Panc1 (cell line): ENCODE data around the gene SRXN1. TPM values are rescaled to one million over a fixed set of nuclear protein-coding genes. Genes with fewer than 3 reads are reported as not detected.

Experiments
- ATAC-seq: fragments of 200-7000 bp; cut with Tn5 transposase; 2 replicates; pipeline ENCODE4 v1.9.1; 2020; ENCODE audit warnings: mild to moderate bottlenecking, moderate library complexity
- BruUV-seq: library from RNA; stranded (reverse); fragments of 400-500 nt; replicated peaks from 2 replicates; lab custom pipeline; 2021; lab: Mats Ljungman, UMichigan
- CTCF ChIA-PET: fragments of 300-600 bp; sonication (Branson Sonifier 250); formaldehyde crosslinking; loops from one replicate; lab custom pipeline; 2022; ENCODE audit warnings: antibody characterized with exemption; lab: Charles Lee
- POLR2A ChIA-PET: fragments of 300-600 bp; sonication (Branson Sonifier 250); formaldehyde crosslinking; loops from one replicate; lab custom pipeline; 2022; ENCODE audit warnings: antibody characterized with exemption; lab: Charles Lee
- DNase-seq: peaks from one replicate; pipeline ENCODE4 v3.0.0-alpha.2; 2010; ENCODE audit warnings: low read depth, low spot score
- H3K27ac ChIP-seq: 2 replicates; pipeline ENCODE4 v1.5.1; 2011; ENCODE audit warnings: mild to moderate bottlenecking, low read length, inconsistent platforms
- H3K27me3 ChIP-seq: fragments of 200-500 bp; sonication (Bioruptor generic); 2 replicates; pipeline ENCODE4 v1.6.0; 2014; ENCODE audit warnings: low read length, inconsistent platforms; ENCODE audit not compliant: control insufficient read depth, insufficient read depth
- H3K36me3 ChIP-seq: fragments of 200-500 bp; sonication (Bioruptor generic); 2 replicates; pipeline ENCODE4 v1.5.1; 2014; ENCODE audit warnings: inconsistent platforms, mild to moderate bottlenecking, low read length, moderate library complexity; ENCODE audit not compliant: control insufficient read depth, insufficient read depth
- H3K4me1 ChIP-seq: 2 replicates; pipeline ENCODE4 v1.5.1; 2011; ENCODE audit warnings: inconsistent platforms, mild to moderate bottlenecking, low read length, moderate library complexity; ENCODE audit not compliant: control insufficient read depth, insufficient read depth
- H3K4me3 ChIP-seq, 2 experiments: 2 replicates each; pipeline ENCODE4 v1.5.1; 2011 to 2012; ENCODE audit warnings: low read depth in 2 of 2, low read length in 2 of 2, mild to moderate bottlenecking in 2 of 2, inconsistent platforms in 1 of 2, moderate library complexity in 1 of 2
- H3K9me3 ChIP-seq: fragments of 200-500 bp; sonication (Bioruptor generic); 2 replicates; pipeline ENCODE4 v1.5.1; 2014; ENCODE audit warnings: low read depth, mild to moderate bottlenecking, inconsistent platforms, low read length, moderate library complexity; ENCODE audit not compliant: control insufficient read depth, insufficient read depth
- POLR2AphosphoS5 ChIP-seq: IDR thresholded peaks from 2 replicates; pipeline ENCODE4 v1.6.1; 2012; ENCODE audit warnings: mild to moderate bottlenecking, low read depth, low read length, moderate library complexity
- SIN3A ChIP-seq: IDR thresholded peaks from 2 replicates; pipeline ENCODE4 v1.6.1; 2012; ENCODE audit warnings: low read depth, mild to moderate bottlenecking, low read length, moderate library complexity, borderline replicate concordance; ENCODE audit not compliant: insufficient read depth
- TCF7L2 ChIP-seq: IDR thresholded peaks from 2 replicates; pipeline ENCODE4 v1.6.1; 2011; ENCODE audit warnings: mild to moderate bottlenecking, low read depth, low read length, inconsistent platforms
- in situ Hi-C: cut with HindIII; loops from 2 replicates; pipeline ENCODE4 v1.10.0; 2016; ENCODE audit warnings: low sequenced_read_pairs, low pct_unique_long_range_greater_than_20kb
- intact Hi-C: fragments of 100-400 bp; cut with micrococcal nuclease; formaldehyde crosslinking; loops from one replicate; pipeline ENCODE4 v1.10.0; 2022; ENCODE audit not compliant: unreplicated experiment
- total RNA-seq: library from RNA; stranded (reverse); gene quantifications from one replicate; pipeline ENCODE4 v1.2.1, GENCODE V29; 2021; ENCODE audit not compliant: unreplicated experiment
- TF ChIP-seq, protein P1 (sequence below): fragments of 450-650 bp; IDR thresholded peaks from 2 replicates; pipeline ENCODE4 v1.5.1; 2017; ENCODE audit warnings: mild to moderate bottlenecking
- TF ChIP-seq, protein P2 (sequence below), 2 experiments: IDR thresholded peaks; 2 replicates each; pipeline ENCODE4 v1.6.1; 2011 to 2012; ENCODE audit warnings: low read depth in 2 of 2, control low read depth in 1 of 2, low read length in 1 of 2, mild to moderate bottlenecking in 1 of 2, moderate library complexity in 1 of 2; ENCODE audit not compliant: insufficient read depth in 1 of 2

SRXN1 gene
- total RNA-seq, 1 experiment from 2014 or later, result 34.5 TPM

DNA sequence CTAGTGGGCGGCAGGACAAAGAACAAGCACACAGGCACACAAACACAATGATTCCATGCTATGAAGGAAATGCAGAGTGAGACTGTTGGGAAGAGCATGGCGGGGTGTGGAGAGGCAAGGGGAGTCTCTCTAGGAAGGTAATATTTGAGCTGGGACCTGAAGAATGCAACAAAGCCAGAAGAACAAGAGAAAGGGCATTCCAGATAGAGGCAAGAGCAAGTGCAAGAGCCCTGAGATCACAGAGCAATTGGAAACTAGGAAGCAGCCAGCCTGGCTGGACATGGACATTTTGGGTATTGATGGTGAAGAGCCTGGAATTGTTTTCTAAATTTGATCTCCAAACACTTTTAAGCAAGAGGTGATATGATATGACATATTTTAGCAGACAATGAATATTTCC, 15.4 kb downstream of the SRXN1 start:
- Histone ChIP-seq H3K4me3 (no peak overlapping the region), H3K4me1 (no peaks in the 10 kb centered on the region), H3K27me3 (no peaks in the 10 kb centered on the region), H3K27ac (no peak overlapping the region), H3K36me3 (no peaks in the 10 kb centered on the region), H3K9me3 (no peaks in the 10 kb centered on the region)
- ATAC-seq, result no peak
- in situ Hi-C loops (no loop called here), intact Hi-C loops (no loop called here)
- TF ChIP-seq POLR2AphosphoS5 (no peak), TCF7L2 (no peak), SIN3A (no peak)
- TF ChIP-seq, protein P1, sequence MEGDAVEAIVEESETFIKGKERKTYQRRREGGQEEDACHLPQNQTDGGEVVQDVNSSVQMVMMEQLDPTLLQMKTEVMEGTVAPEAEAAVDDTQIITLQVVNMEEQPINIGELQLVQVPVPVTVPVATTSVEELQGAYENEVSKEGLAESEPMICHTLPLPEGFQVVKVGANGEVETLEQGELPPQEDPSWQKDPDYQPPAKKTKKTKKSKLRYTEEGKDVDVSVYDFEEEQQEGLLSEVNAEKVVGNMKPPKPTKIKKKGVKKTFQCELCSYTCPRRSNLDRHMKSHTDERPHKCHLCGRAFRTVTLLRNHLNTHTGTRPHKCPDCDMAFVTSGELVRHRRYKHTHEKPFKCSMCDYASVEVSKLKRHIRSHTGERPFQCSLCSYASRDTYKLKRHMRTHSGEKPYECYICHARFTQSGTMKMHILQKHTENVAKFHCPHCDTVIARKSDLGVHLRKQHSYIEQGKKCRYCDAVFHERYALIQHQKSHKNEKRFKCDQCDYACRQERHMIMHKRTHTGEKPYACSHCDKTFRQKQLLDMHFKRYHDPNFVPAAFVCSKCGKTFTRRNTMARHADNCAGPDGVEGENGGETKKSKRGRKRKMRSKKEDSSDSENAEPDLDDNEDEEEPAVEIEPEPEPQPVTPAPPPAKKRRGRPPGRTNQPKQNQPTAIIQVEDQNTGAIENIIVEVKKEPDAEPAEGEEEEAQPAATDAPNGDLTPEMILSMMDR, result no peak
- TF ChIP-seq, protein P2, sequence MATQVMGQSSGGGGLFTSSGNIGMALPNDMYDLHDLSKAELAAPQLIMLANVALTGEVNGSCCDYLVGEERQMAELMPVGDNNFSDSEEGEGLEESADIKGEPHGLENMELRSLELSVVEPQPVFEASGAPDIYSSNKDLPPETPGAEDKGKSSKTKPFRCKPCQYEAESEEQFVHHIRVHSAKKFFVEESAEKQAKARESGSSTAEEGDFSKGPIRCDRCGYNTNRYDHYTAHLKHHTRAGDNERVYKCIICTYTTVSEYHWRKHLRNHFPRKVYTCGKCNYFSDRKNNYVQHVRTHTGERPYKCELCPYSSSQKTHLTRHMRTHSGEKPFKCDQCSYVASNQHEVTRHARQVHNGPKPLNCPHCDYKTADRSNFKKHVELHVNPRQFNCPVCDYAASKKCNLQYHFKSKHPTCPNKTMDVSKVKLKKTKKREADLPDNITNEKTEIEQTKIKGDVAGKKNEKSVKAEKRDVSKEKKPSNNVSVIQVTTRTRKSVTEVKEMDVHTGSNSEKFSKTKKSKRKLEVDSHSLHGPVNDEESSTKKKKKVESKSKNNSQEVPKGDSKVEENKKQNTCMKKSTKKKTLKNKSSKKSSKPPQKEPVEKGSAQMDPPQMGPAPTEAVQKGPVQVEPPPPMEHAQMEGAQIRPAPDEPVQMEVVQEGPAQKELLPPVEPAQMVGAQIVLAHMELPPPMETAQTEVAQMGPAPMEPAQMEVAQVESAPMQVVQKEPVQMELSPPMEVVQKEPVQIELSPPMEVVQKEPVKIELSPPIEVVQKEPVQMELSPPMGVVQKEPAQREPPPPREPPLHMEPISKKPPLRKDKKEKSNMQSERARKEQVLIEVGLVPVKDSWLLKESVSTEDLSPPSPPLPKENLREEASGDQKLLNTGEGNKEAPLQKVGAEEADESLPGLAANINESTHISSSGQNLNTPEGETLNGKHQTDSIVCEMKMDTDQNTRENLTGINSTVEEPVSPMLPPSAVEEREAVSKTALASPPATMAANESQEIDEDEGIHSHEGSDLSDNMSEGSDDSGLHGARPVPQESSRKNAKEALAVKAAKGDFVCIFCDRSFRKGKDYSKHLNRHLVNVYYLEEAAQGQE (IDR thresholded peaks at IDR 0.05; ENCODE audit: insufficient read depth in 1 of 2, low read depth in 2 of 2, low read length in 1 of 2), result no peak
- no TSS peak for BruUV-seq
- POLR2A ChIA-PET, result no interaction called here
- CTCF ChIA-PET, result no interaction called here
- DNase-seq, result no peak

DNA sequence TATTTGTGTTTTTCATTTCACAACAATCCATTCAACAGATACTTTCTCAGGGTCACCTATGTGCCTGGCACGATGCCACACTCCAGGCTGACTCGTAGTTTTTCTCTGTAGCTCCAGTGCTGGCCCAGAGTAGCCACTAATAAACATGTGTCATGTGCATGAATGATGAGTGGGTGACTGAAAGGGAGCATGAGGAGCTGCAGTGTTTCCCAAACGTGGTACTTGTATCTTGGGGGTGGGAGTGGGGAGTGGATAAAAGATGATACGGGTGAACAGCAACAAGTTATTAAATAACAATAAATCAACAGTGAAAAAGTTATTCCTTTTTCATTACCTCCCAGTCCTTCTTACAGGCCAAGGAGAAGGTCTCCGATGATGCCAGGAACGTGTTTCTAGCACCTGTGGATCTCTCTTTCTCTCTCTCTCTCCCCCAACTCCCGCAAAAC, 17.1 kb downstream of the SRXN1 start:
- DNase-seq (no peak), ATAC-seq (no peak)
- Histone ChIP-seq H3K4me1 (no peaks in the 10 kb centered on the region), H3K27ac (no peak overlapping the region), H3K9me3 (no peaks in the 10 kb centered on the region), H3K4me3 (no peak overlapping the region), H3K27me3 (peaks cover 4% of the 10 kb centered on the region; the same call in 1 of the 2 replicates), H3K36me3 (no peaks in the 10 kb centered on the region)
- in situ Hi-C loops, result no loop called here
- intact Hi-C loops, result no loop called here
- ChIA-PET CTCF (interaction anchor here (1.5 kb wide), 1 partner anchor 9 kb away, joined by 4 read pairs; no protein-coding TSS in a partner anchor), POLR2A (no interaction called here)
- BruUV-seq, result no TSS peak
- no peak for TF ChIP-seq POLR2AphosphoS5
- TF ChIP-seq, protein P2 (IDR thresholded peaks at IDR 0.05; ENCODE audit: insufficient read depth in 1 of 2, low read depth in 2 of 2, low read length in 1 of 2), result no peak
- TF ChIP-seq SIN3A, result no peak
- TF ChIP-seq TCF7L2, result no peak
- TF ChIP-seq, protein P1, result no peak
